Heart left ventricle (tissue), 16 donors: ENCODE data around the gene ZNF169. TPM values are rescaled to one million over a fixed set of nuclear protein-coding genes. Genes with fewer than 3 reads are reported as not detected.

Experiments
- ATAC-seq, 4 donors: fragments of 200-7000 bp; cut with Tn5 transposase; one replicate each; pipeline ENCODE4 v1.9.1; 2020 to 2022; ENCODE audit warnings: moderate library complexity in 4 of 4, mild to moderate bottlenecking in 3 of 4, moderate number of reproducible peaks in 1 of 4
- DNase-seq, 5 donors: peaks; one replicate each; pipeline ENCODE4 v3.0.0-alpha.2; 2020
- H3K27ac ChIP-seq, 12 donors: fragments of 200-600 bp; sonication (generic) in 4 of 12; one replicate each; pipeline versions ENCODE4 v1.5.0 to v1.8.0; 2016 to 2022; ENCODE audit warnings: mild to moderate bottlenecking in 2 of 12
- H3K27me3 ChIP-seq, 9 donors: fragments of 200-600 bp; sonication (generic) in 2 of 9; one replicate each; pipeline versions ENCODE4 v1.5.1 to v1.8.0; 2016 to 2022; ENCODE audit warnings: mild to moderate bottlenecking in 3 of 9
- H3K36me3 ChIP-seq, 9 donors: fragments of 200-600 bp; sonication (generic) in 2 of 9; one replicate each; pipeline versions ENCODE4 v1.5.0 to v1.8.0; 2018 to 2022; ENCODE audit warnings: mild to moderate bottlenecking in 2 of 9
- H3K4me1 ChIP-seq, 12 donors: fragments of 200-600 bp; sonication (generic) in 4 of 12; one replicate each; pipeline versions ENCODE4 v1.5.0 to v1.8.0; 2016 to 2022; ENCODE audit warnings: mild to moderate bottlenecking in 3 of 12
- H3K4me3 ChIP-seq, 12 donors: fragments of 200-600 bp; sonication (generic) in 4 of 12; one replicate each; pipeline versions ENCODE4 v1.5.0 to v1.8.0; 2017 to 2022; ENCODE audit warnings: mild to moderate bottlenecking in 9 of 12, moderate library complexity in 4 of 12
- H3K9me3 ChIP-seq, 12 donors: fragments of 200-600 bp; sonication (generic) in 4 of 12; one replicate each; pipeline versions ENCODE4 v1.5.0 to v1.8.0; 2016 to 2022; ENCODE audit warnings: mild to moderate bottlenecking in 1 of 12
- POLR2A ChIP-seq, 2 donors: fragments of 450-650 bp; IDR thresholded peaks; one replicate each; pipeline ENCODE4 v1.6.1; 2017; ENCODE audit warnings: antibody characterized with exemption in 2 of 2, mild to moderate bottlenecking in 2 of 2, moderate library complexity in 2 of 2
- WGBS, 4 donors: extraction: QIAGEN DNeasy Blood & Tissue Kit in 2 of 4; methylation state at CpG; one replicate each; pipeline versions ENCODE4 v1.1.5 to v1.1.7; 2013 to 2018; 5-methylcytosine and 5-hydroxymethylcytosine counted together
- intact Hi-C, 10 donors: fragments of 100-400 bp; cut with DNase I; formaldehyde crosslinking; loops; one replicate each; pipeline versions ENCODE4 v1.11.1 to v1.14.2; 2022
- polyA plus RNA-seq, 2 donors: library from polyadenylated mRNA; stranded (reverse); fragments of 200-250 nt; gene quantifications; one replicate each; pipeline ENCODE4 v1.2.3, GENCODE V29; 2013
- total RNA-seq, 9 donors: library from RNA; depleted of rRNA in 2 of 9; stranded (reverse); fragments of >200 nt in 2 of 9; fragmentation: NEBNext Ultra II Directional in 3 of 9; extraction: Animal tissue kit (Norgen Biotek cat#: 25700) in 3 of 9; gene quantifications; one replicate each; pipeline versions ENCODE4 v1.1.0 to v1.2.4, GENCODE V29; 2016 to 2023
- TF ChIP-seq, protein P1 (sequence below), 12 donors: fragments of 200-600 bp; sonication (generic) in 4 of 12; IDR thresholded peaks; one replicate each; pipeline versions ENCODE4 v1.5.0 to v1.8.0; 2018 to 2022; ENCODE audit warnings: antibody characterized with exemption in 12 of 12, mild to moderate bottlenecking in 5 of 12
- donor health status: ischemic (EF 13 %, LVEDD 7.1; RV severe dilation, severe dysfunction).
- donor health status: healthy with polysubstance abuse.
- donor health status: DM: no; HTN: yes; CAD: no.
- donor health status: DM: no; HTN: no; CAD: no.
- donor health status: ischemic (EF 25% LVEDD 6.9; RV normal size, moderate dysfunction).
- donor health status: ischemic (EF 25% LVEDD 5.7; RV mildly dilated, moderate dysfunction).
- donor health status: healthy.
- donor health status: DM: yes; HTN: yes; CAD: no.
- donor health status: ischemic (EF 35%, LVEDD 5.7; RV mildly dilated, moderate dysfunction).
- donor health status: nonischemic (EF 11% LVEDD 7.7; RV severe dilation, severe dysfunction).
- donor health status: DM: yes; HTN: yes; CAD: no.
- donor health status: PGD.
- donor health status: ischemic (EF 29% LVEDD 5.4; RV normal size, mild dysfunction).
- donor health status: nonischemic (EF 23%, LVEDD 6.1; RV moderate dilation, normal function).

Gene ZNF169
- total and polyA plus RNA-seq, 11 donors, result 0.99 to 8.7 (median 1.9) TPM

DNA sequence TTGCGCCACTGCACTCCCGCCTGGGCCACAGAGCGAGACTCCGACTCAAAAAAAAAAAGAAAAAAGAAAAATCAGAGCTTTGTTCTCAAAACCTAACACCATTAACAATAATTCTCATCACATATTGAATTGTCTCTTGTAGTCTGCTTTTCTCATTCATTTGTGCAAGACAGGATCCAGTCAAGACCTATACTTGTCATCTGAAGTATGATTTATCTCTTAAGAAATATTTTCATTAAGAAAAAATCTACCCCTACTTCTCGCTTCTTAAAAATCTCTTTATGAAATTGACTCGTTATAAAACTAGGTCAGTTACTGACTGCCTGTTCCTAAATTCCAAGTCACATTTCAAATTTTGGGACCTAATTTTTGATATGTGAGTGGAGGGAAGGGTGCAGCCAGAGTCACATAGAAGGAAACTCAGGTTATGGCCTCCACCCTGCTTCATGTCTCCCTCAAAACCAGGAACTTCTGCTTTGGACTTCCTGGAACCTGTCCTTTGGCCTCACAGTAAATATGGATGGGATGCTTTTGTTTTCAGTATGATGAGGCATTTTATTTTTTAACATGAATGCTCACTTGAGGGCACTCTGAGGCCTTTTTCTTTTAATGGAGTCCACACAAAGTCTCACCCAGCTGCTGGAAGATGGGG is 18.9 kb downstream of the ZNF169 start:
- H3K36me3 ChIP-seq, result peaks cover 0 to 32% (median 23%) of the 10 kb centered on the region in 9 donors
- peaks cover 0 to 6% (median 0%) of the 10 kb centered on the region in 12 donors for H3K9me3 ChIP-seq
- intact Hi-C loops, result no loop called here
- H3K4me3 ChIP-seq, result no peak overlapping the region
- DNase-seq (no peak), ATAC-seq (no peak)
- 93 to 98% (median 97%) methylated on average over 4 to 6 of the region's 6 CpGs for WGBS, 4 donors
- TF ChIP-seq POLR2A (IDR thresholded peaks at IDR 0.05), result no peak
- TF ChIP-seq, protein P1, sequence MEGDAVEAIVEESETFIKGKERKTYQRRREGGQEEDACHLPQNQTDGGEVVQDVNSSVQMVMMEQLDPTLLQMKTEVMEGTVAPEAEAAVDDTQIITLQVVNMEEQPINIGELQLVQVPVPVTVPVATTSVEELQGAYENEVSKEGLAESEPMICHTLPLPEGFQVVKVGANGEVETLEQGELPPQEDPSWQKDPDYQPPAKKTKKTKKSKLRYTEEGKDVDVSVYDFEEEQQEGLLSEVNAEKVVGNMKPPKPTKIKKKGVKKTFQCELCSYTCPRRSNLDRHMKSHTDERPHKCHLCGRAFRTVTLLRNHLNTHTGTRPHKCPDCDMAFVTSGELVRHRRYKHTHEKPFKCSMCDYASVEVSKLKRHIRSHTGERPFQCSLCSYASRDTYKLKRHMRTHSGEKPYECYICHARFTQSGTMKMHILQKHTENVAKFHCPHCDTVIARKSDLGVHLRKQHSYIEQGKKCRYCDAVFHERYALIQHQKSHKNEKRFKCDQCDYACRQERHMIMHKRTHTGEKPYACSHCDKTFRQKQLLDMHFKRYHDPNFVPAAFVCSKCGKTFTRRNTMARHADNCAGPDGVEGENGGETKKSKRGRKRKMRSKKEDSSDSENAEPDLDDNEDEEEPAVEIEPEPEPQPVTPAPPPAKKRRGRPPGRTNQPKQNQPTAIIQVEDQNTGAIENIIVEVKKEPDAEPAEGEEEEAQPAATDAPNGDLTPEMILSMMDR (IDR thresholded peaks at IDR 0.05), result no peak
- no peaks in the 10 kb centered on the region for H3K27me3 ChIP-seq
- no peaks in the 10 kb centered on the region for H3K4me1 ChIP-seq
- no peak overlapping the region for H3K27ac ChIP-seq

DNA sequence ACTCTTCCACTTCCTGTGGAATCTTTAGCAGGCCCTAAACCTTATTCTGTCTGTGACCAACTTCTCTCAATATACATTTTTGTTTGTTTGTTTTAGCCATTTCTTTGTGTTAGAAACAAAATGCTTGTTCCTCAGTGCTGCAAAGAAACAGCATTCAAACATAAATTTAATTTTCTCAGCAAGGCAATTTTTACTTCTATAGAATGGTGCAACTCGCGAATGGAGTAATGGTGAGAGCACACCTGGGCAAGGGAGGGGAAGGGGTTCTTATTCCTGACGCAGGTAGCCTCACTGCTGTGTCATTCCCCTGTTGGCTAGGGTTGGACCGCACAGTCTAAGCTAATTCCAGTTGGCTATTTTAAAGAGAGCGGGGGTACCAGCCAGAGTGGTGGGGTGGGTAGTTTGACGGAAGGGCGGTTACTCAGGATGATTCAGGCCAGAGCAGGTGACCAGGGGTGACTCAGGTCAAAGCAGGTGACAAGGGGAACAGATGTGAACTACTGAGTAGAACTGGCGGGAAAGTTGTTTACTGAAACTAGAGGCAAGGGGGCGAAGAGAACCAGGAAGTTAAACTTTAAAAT is 21.4 kb downstream of the ZNF169 start:
- no peaks in the 10 kb centered on the region for H3K27me3 ChIP-seq
- ATAC-seq (no peak), DNase-seq (no peak)
- intact Hi-C loops, result no loop called here
- no peak for TF ChIP-seq POLR2A (IDR thresholded peaks at IDR 0.05)
- TF ChIP-seq, protein P1 (IDR thresholded peaks at IDR 0.05), result no peak
- H3K9me3 ChIP-seq, result peaks cover 0 to 6% (median 0%) of the 10 kb centered on the region in 12 donors
- no peak overlapping the region for H3K4me3 ChIP-seq
- H3K27ac ChIP-seq, result no peak overlapping the region
- 89 to 98% (median 93%) methylated on average over 9 of the region's 9 CpGs for WGBS, 4 donors
- no peaks in the 10 kb centered on the region for H3K4me1 ChIP-seq
- H3K36me3 ChIP-seq, result peaks cover 0 to 32% (median 25%) of the 10 kb centered on the region in 9 donors

DNA sequence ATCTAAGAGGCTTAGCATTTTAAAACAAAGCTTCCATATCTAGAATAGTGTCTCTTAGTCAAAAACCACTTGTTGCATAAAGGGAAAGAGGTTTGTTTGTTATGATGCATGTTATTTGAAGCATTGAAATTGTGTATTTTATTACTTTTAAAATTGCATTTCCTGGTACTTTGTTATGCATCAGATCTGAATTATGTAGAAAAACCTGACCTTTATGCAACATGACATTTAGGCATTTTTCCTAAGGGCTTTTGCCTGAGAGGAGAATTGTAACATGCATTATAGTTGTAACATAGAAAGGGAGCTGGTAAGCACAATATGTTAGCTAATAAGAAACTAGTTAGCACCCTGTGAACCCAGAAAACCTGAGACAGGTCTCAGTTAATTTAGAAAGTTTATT is 22.0 kb downstream of the ZNF169 start:
- no peak overlapping the region for H3K4me3 ChIP-seq
- H3K9me3 ChIP-seq, result peaks cover 0 to 6% (median 0%) of the 10 kb centered on the region in 12 donors
- no peaks in the 10 kb centered on the region for H3K27me3 ChIP-seq
- H3K36me3 ChIP-seq, result peaks cover 0 to 32% (median 25%) of the 10 kb centered on the region in 9 donors
- no peak overlapping the region for H3K27ac ChIP-seq
- intact Hi-C loops, result no loop called here
- DNase-seq (no peak), ATAC-seq (no peak)
- no peaks in the 10 kb centered on the region for H3K4me1 ChIP-seq
- TF ChIP-seq POLR2A (IDR thresholded peaks at IDR 0.05), result no peak
- TF ChIP-seq, protein P1 (IDR thresholded peaks at IDR 0.05), result no peak

DNA sequence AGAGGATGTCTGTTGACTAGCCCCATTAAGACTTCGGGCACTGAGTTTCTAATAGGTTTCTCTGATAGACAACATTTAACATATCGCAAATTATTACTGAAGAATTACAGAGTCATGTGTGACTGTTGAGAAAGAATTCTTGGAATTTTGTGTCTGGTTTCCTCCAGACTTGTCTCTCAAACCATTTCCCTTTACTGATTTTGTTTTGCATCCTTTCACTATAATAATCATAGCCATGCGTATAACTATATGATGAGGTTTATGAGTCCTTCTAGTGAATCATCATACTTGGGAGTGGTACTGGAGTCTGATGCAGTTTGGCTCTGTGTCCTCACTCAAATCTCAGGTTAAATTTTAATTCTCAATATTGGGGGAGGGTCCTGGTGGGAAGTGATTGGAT is 27.0 kb downstream of the ZNF169 start:
- Histone ChIP-seq H3K27ac (no peak overlapping the region), H3K4me3 (no peak overlapping the region), H3K9me3 (peaks cover 0 to 4% (median 0%) of the 10 kb centered on the region in 12 donors), H3K36me3 (peaks cover 0 to 10% (median 5%) of the 10 kb centered on the region in 9 donors), H3K27me3 (no peaks in the 10 kb centered on the region), H3K4me1 (peaks cover 0 to 11% (median 0%) of the 10 kb centered on the region in 12 donors)
- intact Hi-C loops, result no loop called here
- ATAC-seq, result no peak
- no peak for DNase-seq
- 93 to 98% (median 96%) methylated on average over 3 of the region's 3 CpGs for WGBS, 4 donors
- TF ChIP-seq POLR2A (IDR thresholded peaks at IDR 0.05), result no peak
- TF ChIP-seq, protein P1 (IDR thresholded peaks at IDR 0.05), result no peak
